22Rv1 (cell line): ENCODE data around the gene PGAP6.

Experiments
- ZFX ChIP-seq: fragments of 450-650 bp; IDR thresholded peaks from 2 replicates; pipeline ENCODE4 v1.6.1; 2017; ENCODE audit warnings: antibody characterized with exemption, borderline replicate concordance
- TF ChIP-seq, protein P1 (sequence below): fragments of 450-650 bp; IDR thresholded peaks from 2 replicates; pipeline ENCODE4 v1.5.1; 2017; ENCODE audit warnings: mild to moderate bottlenecking

DNA sequence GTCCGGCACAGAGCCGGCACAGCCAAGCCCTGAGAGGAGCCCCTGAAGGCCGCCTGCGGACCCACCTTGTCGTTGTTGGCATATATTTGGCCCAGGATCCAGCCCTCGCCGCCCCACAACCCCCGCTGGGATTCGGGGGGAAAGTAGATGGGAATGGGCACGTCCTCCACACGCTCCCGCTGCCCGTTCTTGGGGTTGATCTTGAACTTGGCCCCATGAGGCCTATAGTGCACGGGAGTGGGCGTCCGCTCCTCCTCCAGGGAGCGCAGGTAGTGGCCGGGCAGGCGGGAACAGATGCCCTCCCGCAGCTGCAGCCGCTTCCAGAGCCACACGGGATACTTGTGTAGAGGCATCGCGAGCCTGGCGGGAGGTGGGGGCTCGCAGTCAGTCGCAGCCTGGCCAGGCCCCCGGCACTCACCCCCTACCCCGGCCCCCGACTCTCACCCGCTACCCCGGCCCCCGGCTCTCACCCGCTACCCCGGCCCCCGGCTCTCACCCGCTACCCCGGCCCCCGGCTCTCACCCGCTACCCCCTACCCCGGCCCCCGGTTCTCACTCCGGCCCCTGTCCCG is 11.8 kb downstream of the PGAP6 start:
- TF ChIP-seq, protein P1, sequence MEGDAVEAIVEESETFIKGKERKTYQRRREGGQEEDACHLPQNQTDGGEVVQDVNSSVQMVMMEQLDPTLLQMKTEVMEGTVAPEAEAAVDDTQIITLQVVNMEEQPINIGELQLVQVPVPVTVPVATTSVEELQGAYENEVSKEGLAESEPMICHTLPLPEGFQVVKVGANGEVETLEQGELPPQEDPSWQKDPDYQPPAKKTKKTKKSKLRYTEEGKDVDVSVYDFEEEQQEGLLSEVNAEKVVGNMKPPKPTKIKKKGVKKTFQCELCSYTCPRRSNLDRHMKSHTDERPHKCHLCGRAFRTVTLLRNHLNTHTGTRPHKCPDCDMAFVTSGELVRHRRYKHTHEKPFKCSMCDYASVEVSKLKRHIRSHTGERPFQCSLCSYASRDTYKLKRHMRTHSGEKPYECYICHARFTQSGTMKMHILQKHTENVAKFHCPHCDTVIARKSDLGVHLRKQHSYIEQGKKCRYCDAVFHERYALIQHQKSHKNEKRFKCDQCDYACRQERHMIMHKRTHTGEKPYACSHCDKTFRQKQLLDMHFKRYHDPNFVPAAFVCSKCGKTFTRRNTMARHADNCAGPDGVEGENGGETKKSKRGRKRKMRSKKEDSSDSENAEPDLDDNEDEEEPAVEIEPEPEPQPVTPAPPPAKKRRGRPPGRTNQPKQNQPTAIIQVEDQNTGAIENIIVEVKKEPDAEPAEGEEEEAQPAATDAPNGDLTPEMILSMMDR, result no peak
- TF ChIP-seq ZFX, result no peak
